Fibroblast of peridontal ligament (primary cell): Measurements from ENCODE around the gene MAP6.
"Not testable (repeated sequence)": the region's sequence is repeated elsewhere in the genome, so short reads cannot be mapped to it uniquely, and the experiment has no call there.

Experiments used
- DNase-seq: peaks from one replicate; pipeline ENCODE4 v3.0.0-alpha.2; 2010; ENCODE audit errors: extremely low read depth

MAP6 gene

DNA sequence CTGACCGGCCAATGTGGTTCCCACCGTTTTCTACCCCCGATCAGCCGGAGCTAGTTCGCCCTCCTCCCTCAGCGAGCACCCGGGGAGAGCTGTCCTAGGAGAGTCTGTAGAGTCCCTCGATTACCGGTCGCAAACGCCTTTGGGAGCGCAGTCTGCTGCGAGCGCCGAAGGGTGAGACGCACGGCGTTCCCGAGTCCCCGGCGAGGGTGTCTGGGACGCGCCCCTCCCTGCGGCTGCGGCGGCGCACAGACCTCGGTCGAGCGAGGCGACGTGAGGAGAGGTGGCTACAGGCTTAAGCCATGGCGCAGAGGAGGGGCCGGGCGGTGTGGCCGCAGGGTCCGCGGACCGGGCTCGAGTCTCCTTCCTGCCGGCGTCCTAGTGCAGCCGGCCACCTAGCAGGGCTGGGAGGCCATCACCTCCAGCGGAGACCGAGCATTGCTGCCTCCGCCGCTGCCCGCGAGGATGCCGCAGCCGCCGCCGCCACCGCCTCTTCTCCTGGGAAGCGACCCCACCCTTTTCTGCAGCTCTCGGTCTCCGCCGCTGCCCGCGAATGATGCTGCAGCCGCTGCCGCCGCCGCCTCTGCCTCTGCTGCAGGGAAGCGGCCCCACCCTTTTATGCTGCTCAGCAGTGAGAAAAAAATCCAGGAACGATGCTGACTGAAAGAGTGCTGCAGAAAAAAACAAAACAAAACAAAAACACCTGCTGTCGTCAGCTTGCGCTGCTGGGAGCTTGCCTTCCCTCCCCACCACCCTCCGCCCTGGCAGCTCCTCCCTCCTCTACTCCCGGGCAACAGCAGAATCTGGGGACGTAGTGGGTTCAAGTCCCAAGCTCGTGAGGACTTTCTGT, at the start of gene MAP6:
MAP6 (minus strand) TSS at position 588 of the 847 bp plus-strand sequence. CDS start 669 bp downstream, outside the sequence.
- DNase-seq = no peak

DNA sequence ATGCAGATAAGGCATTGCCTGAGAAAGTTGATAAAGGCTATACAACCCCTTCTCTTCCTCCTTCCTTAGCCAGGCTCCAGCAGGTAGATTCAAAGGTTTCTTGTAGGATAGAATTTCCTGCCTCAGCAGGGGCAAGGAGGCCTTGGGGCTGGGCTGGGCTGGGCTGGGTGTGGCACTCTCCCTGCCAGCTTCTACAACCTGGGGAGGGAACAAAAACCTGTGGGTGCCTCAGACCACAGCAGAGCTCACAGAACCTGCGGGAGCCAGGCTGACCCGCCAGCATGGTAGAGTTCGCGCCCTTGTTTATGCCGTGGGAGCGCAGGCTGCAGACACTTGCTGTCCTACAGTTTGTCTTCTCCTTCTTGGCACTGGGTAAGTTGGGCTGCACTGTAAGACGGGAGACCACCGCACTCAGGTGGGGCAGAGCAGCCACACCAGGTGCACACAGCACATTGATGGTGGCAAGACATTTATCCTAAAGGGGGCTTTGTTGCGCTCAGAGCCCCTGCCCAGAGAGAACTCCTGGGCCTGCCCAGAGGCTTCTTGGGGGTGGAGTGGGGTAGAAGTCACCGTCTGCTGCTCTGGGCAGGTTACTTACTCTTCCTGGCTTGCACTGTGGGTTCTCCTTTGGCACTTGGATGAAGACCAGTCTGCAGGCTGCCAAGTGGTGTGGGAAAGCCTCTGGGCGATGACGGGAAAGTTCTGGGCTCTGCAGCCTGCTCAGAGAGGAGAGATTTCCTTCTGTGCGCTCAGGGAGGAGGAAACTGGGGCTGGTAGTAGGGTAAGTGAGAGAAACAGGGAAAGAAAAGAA, 49.0 kb upstream of the MAP6 start, which contains the start of gene MOGAT2:
MOGAT2 (plus strand) TSS at position 231 of the 811 bp plus-strand sequence; CDS start at position 282, 51 bp downstream.
- DNase-seq = no peak

DNA sequence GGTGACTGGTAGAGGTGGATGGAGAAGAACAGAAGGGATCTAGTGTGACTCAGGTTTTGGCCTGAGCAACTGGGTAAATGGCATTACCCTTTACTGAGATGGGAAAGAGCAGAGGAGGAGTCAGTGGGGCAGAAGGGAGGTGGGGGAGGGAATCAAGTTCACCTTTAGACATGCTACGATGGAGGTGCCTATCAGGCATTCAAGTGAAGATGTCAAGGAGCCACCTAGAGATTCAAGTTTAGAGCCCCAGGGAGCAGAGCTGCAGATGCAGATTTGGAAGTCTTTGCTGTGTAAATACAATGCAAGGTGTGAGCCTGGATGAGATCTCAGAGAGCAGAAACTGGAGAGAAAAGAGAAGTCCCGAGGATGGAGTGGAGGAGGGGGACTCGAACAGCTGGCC, 47.8 kb upstream of the MAP6 start:
- DNase-seq = no peak

DNA sequence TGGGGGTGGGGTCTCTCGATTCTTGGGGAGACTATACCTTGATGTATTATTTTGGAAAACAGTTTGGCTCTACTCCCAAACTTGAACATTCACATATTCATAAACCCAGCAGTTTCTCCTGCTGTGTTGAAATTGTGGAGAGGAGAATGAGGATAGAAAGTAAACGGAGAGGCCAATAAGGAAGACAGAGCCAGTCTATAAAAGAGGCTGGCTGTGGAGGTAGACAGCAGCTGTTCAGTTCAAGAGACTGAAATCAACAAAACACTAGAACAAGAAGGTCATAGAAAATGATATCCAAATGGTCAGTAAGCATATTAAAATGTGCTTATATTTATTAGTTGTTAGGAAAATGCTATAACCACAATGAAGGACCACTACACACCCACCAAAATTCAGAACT, 46.9 kb upstream of the MAP6 start:
- no peak for DNase-seq

DNA sequence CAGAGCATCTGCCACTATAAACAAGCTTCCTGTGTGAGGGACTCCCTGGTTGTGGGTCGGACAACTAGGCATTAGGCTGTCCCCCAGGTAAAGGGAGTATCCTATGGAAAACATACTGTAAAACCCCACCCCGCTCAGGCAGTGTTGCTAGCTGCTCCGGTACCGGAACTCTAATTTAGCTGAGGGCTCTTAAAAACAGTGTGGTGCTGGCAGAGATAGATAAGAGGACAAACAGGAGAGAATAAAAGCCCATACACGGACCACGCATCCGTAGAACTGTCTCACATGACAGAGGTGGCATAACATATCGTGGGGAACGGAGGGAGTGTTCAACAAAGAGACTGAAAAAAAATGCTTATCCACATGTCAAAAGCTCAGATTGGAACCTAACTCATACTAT, 45.4 kb upstream of the MAP6 start:
- no peak for DNase-seq

DNA sequence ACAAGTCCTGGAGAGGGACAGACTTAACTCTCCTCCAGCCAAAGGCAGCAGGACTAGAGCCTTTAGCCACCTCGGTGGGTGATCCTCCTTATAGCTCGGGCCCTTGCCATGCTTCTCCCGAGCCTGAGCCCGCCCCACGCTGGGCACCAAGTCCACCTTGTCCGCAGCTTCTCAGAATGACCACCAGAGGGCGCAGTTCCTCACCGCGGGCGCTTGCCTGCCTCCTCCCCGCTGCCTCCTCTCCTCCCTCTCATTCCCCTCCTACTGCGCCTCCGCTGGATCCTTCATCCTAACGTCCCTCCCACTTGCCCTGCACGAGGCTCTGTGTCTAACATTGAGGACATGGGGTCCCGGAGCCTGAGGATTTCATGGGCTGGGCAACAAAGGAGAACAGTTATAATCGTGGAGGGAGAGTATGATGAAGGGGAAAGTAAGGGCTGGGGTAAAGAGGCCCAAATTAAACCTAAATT, 37.5 kb upstream of the MAP6 start:
- DNase-seq = peak; percentile 69

DNA sequence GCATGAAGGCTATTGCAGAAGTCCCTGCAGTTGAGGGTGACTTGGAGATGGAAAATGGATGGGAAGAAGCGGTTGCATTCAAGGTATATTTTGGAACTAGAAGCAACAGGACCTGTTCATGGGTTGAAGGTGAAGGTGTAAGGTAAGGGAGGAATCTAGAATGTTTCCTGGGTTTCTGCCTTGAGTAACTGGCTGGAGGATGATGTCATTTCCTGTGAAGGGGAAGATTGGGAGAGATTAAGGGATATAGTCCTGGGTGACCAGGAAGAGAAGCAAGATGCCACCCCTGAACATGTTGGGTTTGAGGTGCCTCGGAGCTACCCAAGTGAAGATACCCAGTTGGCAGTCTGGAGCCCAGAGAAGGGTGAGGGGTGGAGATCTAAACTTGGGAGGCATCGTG, 36.7 kb upstream of the MAP6 start:
- no peak for DNase-seq

DNA sequence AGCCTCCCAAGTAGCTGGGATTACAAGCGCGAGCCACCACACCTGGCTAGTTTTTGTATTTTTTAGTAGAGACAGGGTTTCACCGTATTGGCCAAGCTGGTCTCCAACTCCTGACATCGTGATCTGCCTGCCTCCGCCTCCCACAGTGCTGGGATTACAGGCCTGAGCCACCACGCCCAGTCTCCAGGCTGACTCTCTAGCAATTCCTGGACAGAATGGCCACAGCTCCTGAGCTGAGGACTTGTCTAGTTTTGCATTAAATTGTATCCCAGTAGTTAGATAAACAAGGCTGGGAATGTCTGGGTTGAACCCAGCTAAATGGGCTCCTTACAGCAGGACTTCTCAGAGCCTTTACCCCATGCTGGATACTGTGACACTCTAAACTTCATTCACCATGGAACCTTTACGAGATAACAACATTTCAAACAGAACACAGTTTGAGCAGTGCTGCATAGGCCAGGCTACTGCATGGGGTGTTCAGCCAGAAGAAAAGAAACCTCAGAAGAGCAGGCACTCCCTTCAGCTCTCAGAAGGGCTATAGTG, 34.9 kb upstream of the MAP6 start:
- DNase-seq = no peak

DNA sequence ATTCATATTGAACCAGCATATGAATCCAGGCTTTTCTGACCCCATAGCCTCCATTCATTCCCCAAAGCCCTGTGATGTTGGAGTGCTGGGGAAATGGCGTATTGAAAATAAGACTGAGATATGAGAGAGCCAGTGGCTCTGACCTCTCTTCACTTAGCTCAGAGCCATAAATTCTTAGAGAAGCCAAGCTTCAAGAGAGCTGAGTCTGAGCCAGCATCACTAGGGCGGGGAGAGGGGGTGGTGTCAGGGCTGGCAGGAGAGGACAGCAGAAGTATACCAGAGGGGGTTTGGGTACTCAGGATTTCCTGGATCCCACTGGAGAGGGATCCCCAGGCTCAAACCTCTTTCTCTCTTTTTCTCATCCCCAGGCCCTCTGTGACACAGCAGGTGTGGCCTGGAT, 32.1 kb upstream of the MAP6 start:
- DNase-seq = no peak

DNA sequence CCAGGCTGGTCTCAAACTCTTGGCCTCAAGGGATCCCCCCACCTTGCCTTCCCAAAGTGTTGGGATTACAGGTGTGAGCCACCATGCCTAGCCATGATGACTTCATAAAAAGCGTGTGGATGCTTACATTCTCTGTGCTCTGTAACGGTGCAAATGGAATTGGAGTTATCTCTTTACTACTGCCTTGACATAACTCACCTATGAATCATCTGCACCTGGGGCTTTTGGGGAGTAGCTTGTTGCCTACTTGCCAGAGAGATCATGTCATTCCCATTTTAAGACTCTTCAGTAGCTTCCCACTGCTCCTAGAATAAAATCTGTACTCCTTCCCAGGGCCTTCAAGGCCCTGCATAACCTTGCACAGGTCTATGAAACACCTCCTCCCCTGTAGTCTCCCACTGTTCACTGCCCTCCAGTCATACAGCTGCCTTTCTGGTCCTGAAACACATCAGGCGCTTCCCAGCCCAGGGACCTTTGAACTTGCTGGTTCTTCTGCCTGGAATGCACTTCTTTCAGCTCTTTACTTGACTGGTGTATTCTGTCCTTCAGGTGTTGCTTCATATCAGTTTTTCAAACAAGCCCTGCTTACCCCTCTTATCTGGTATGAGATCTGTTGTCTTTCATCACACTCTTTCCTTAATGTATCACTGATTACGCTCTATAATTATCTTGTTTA, 29.2 kb upstream of the MAP6 start:
- DNase-seq = no peak

DNA sequence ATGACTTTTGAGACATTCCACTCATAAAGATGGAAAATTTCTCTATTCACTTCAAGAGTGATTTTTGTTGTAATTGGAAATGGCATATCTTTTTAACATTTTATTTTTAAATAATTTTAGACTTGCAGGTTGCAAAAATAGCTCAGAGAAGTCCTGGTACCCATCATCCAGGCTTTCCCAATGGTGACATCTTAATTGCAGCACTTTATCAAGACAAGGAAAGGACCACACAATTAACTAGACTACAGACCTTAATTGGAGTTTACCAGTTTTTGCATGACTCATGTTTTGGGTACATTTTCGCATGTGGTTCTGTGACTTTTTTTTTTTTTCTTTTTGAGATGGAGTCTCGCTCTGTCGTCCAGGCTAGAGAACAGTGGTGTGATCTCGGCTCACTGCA, 23.0 kb upstream of the MAP6 start:
- no peak for DNase-seq

DNA sequence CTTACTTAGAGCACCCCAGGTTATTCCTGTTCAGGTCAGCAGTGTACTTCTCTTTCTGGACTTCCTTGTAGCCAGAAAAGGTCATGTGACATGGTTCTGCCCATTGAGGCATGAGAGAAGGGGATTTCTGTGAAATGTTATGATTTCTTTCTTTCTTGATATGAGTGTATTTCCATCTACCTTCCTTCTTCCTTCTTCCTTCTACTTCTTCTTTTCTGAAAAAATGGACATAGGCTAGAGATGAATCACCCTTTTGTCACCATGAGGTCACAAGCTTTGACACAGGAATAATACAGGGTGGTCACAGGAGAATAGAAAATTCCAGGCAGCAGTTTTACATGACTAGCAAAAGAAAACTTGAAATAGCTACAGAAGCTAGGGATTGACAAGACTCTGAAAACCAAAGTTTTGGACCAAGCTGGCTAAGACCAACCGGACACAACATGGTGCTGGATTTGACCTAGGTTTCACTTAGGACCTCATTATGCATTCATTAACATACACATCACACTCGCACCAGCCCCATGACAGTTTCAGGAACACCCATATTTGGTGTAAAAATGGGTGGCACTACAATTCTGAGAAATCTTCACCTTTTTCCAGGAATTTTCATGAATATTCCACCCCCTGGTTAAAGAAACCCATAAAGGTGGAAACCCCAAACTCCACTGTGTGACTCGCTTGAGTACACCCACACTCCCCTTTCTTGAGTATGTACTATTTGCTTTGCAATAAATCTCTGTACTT, 21.2 kb upstream of the MAP6 start:
- no peak for DNase-seq

DNA sequence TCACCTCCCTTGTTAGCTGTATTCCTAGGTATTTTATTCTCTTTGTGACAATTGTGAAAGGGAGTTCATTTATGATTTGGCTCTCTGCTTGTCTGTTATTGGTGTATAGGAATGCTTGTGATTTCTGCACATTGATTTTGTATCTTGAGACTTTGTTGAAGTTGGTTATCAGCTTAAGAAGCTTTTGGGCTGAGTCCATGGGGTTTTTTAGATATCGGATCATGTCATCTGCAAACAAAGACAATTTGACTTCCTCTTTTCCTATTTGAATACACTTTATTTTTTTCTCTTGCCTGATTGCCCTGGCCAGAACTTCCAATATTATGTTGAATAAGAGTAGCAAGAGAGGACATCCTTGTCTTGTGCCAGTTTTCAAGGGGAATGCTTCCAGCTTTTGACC, 15.0 kb upstream of the MAP6 start:
- not testable (repeated sequence) for DNase-seq

DNA sequence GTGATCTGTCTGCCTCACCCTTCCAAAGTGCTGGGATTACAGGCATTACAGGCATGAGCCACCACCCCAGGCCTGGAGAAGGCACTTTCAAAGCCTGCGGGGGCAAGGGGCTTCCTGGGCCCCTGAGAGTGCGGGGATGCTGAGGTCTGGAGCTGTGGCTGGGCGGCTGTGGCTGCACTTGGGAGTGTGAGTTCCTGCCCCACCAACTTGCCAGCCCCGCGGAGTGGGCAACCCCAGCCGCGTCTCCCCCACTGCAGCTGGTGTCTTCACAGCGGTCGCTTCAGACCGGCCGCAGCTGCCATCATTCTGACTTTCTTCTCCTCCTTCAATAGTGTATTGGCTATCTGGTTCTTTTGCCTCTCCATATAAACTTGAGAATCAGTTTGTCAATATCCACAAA, 10.7 kb upstream of the MAP6 start:
- no peak for DNase-seq

DNA sequence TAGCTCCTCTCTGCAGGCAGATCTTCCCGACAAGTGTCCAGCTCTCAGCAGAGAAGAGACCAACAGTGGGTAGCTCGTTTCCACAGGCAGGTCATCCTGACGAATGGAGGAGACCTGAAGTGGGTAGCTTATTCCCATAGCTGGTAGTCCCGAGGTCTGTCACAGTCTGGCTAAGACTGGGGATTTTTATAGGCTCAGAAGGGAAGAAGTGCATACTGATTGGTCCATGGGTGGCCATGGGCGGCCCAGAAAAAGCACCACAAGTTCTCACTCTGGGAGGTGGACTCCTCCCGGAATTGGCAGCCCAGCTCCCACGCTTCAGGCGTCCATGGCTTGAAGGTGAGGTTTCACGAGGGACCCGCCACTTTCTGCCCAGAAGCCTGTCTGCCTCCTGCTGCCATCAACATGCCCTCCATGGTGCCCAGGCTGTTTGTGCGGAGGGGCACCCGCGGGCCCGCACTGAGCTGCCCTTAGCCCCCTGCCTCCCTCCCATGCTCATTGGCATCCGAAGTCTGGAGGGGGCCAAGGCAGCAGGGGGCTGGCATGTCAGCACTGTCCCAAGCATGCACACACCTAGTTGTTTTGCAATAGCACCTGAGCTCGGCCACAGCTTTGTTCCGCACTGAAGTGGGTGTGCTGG, 9.9 kb upstream of the MAP6 start:
- no peak for DNase-seq

DNA sequence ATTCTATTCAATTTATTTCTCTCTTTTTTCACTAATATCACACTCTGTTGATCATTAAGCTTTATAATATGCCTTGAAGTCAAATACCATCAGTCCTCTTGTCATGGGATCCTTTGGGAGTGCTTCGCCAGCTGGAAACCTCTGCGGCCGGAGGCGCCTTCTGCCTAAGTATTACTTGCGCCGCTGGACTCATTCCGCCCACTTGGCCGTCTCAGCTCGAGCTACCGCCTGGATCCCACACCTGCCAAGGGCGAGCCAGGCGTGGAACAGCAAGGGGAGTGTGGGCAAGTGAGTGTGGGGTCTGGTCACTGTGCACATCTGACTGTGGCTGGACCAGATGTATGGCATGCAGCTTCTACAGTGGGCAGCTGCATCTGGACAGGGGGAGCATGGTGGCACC, 9.1 kb upstream of the MAP6 start:
- no peak for DNase-seq

DNA sequence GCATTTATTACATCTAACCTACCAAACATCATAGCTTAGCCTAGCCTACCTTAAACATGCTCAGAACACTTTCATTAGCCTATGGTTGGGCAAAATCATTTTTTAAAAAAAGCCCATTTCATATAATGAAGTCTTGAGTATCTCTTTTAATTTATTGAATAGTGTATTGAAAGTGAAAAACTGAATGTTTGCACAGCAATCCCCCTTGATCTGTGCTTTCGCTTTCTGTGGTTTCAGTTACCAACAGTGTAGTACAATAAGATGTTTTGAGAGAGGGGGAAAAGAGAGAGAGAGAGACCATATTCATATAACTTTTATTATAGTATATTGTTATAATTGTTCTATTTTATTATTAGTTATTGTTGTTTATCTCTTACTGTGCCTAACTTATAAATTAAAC, 8.4 kb upstream of the MAP6 start:
- no peak for DNase-seq

DNA sequence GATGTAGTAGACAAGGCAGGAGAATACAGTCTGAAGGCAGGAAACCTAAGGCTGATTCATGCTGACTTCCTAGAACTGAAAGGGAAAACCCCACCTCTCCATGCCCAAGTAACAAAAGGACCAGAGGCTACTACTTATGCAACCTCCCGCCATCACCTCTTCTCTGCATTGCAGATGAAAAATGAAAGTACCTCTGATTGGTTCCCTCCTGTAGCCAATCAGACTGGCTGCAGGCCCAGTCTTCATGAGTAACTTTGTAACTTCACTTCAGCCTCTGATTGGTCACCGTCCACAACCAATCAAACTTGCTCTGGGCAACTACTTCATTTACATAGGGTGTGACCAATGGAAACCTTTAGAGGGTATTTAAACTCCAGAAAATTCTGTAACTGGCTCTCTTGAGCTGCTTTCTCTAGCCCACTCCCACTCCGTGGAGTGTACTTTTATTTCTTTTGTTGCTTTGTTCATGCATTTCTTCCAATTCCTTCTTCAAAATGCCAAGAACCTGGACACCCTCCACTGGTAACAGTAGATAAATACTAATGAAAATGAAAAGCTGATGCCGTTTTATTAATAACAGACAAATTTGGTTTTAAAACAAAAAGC, 5.2 kb upstream of the MAP6 start:
- DNase-seq = peak; percentile 38

DNA sequence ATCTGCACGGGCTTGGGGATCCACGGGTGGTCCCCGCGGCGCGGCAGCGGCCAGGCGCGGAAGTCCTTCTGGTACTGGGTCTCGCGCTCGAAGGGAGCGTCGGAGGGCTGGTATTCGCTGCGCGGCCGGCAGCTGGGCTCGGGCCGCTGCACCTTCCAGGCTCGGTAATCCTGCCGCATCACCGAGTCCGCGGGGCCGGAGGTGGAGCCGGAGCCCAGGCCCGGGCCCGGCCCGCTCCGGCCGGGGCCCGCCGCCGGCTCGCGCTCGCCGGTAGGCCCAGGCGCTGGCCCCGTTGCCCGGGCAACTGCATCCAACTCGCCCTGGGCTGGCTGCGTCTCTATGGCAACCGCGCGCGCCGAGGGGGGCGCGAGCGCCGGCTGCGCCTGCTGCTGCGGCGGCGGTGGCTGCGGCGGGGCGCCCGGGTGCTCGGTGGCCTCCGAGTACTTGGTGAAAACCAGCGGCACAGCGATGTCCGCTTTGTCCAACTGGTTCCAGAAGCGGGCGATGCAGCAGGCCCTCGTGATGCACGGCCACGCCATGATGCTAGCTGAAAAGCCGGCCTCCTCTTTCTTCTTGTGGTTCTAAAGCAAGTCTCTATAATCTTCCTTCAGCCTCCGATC, 897 bp downstream of the MAP6 start:
- peak; percentile 23 for DNase-seq
